Measurements from ENCODE around the gene RIMBP2.

The RIMBP2 gene

GRCh38 chr12:130571734-130572133 is 144.4 kb downstream of the RIMBP2 start:
- DNase-seq = no peak
- no peak for ATAC-seq

GRCh38 chr12:130571089-130571488 is 145.0 kb downstream of the RIMBP2 start:
- DNase-seq (no peak), ATAC-seq (no peak)

- ATAC-seq (no peak), DNase-seq (no peak)
These were observed 146.6 kb downstream of the RIMBP2 start for GRCh38 chr12:130569521-130569920.

- no peak for ATAC-seq
- no peak for DNase-seq
These were observed 147.6 kb downstream of the RIMBP2 start for GRCh38 chr12:130568501-130568900.

- DNase-seq (no peak), ATAC-seq (no peak)
These were observed 148.1 kb downstream of the RIMBP2 start for GRCh38 chr12:130568041-130568440.

GRCh38 chr12:130566446-130567155 is 149.5 kb downstream of the RIMBP2 start:
- DNase-seq = no peak
- ATAC-seq = no peak

GRCh38 chr12:130565189-130565588 is 150.9 kb downstream of the RIMBP2 start:
- DNase-seq = no peak

GRCh38 chr12:130563323-130563722 is 152.8 kb downstream of the RIMBP2 start:
- ATAC-seq (no peak), DNase-seq (no peak)

More at GRCh38 chr12:130565189-130565588, 150.9 kb downstream of the RIMBP2 start:
- ATAC-seq = no peak

GRCh38 chr12:130562716-130563115 is 153.4 kb downstream of the RIMBP2 start:
- ATAC-seq (no peak), DNase-seq (no peak)

GRCh38 chr12:130560321-130560720 is 155.8 kb downstream of the RIMBP2 start:
- DNase-seq (no peak), ATAC-seq (no peak)

GRCh38 chr12:130559806-130560205 is 156.3 kb downstream of the RIMBP2 start:
- DNase-seq = no peak
- no peak for ATAC-seq

- ATAC-seq (no peak), DNase-seq (no peak)
These were observed 158.0 kb downstream of the RIMBP2 start for GRCh38 chr12:130557886-130558765.

GRCh38 chr12:130557201-130557600 is 158.9 kb downstream of the RIMBP2 start:
- DNase-seq (no peak), ATAC-seq (no peak)

- DNase-seq (no peak), ATAC-seq (no peak)
These were observed 159.5 kb downstream of the RIMBP2 start for GRCh38 chr12:130556486-130557055.

- DNase-seq (no peak), ATAC-seq (no peak)
These were observed 160.2 kb downstream of the RIMBP2 start for GRCh38 chr12:130555628-130556485.

- no peak for ATAC-seq
- DNase-seq = no peak
These were observed 160.9 kb downstream of the RIMBP2 start for GRCh38 chr12:130555221-130555620.

GRCh38 chr12:130552483-130552996 is 163.6 kb downstream of the RIMBP2 start:
- DNase-seq = no peak
- ATAC-seq = no peak

- ATAC-seq = no peak
- DNase-seq = no peak
These were observed 166.7 kb downstream of the RIMBP2 start for GRCh38 chr12:130549361-130549760.

GRCh38 chr12:130547480-130548155 is 168.5 kb downstream of the RIMBP2 start:
- no peak for ATAC-seq
- no peak for DNase-seq

- DNase-seq = no peak
- no peak for ATAC-seq
These were observed 169.6 kb downstream of the RIMBP2 start for GRCh38 chr12:130546494-130546893.

- DNase-seq (no peak), ATAC-seq (no peak)
These were observed 170.6 kb downstream of the RIMBP2 start for GRCh38 chr12:130545475-130545874.
